ENCODE results near the gene NGFR.

The NGFR gene

DNA sequence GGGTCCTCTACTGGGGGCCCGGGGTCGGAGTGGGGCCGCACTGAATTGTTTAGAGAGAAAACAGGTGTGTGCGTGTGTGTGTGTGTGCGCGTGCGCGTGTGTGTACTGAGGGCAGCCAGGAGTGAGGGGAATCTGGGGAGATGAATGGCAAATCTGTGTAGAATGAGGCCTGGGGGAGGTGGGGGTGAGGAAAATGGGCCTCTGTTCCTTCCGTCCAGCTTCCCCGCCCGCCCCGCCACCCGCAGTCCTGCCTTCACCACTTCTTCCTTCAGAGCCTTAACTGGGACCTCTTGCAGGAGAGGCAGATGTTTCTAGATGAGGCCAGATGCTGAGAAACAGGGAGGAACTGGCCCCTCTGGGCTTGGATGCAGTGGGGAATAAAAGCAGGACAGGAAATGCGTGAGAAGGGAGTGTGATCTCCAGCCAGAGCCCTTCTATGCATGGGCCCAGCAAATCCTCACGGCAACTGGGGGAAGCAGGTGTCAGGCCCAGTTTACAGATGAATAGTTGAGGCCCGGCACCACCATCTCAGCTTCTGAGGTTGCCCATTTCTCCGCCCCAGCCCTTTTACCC is 29.7 kb upstream of the NGFR start:
- TF ChIP-seq, protein P1, sequence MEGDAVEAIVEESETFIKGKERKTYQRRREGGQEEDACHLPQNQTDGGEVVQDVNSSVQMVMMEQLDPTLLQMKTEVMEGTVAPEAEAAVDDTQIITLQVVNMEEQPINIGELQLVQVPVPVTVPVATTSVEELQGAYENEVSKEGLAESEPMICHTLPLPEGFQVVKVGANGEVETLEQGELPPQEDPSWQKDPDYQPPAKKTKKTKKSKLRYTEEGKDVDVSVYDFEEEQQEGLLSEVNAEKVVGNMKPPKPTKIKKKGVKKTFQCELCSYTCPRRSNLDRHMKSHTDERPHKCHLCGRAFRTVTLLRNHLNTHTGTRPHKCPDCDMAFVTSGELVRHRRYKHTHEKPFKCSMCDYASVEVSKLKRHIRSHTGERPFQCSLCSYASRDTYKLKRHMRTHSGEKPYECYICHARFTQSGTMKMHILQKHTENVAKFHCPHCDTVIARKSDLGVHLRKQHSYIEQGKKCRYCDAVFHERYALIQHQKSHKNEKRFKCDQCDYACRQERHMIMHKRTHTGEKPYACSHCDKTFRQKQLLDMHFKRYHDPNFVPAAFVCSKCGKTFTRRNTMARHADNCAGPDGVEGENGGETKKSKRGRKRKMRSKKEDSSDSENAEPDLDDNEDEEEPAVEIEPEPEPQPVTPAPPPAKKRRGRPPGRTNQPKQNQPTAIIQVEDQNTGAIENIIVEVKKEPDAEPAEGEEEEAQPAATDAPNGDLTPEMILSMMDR (IDR thresholded peaks at IDR 0.05; ENCODE audit: insufficient read depth, low read length, poor library complexity, severe bottlenecking), result no peak
- H3K4me3 ChIP-seq (replicated peaks; ENCODE audit: low read depth, low read length), result no peak overlapping the region
- no peak for DNase-seq (ENCODE audit: extremely low read depth, insufficient read length)
- H3K36me3 ChIP-seq (ENCODE audit: control insufficient read depth, insufficient read depth, low read length), result no peaks in the 10 kb centered on the region
- H3K27me3 ChIP-seq (replicated peaks; ENCODE audit: control insufficient read depth, insufficient read depth, low read length), result peaks cover 3% of the 10 kb centered on the region

DNA sequence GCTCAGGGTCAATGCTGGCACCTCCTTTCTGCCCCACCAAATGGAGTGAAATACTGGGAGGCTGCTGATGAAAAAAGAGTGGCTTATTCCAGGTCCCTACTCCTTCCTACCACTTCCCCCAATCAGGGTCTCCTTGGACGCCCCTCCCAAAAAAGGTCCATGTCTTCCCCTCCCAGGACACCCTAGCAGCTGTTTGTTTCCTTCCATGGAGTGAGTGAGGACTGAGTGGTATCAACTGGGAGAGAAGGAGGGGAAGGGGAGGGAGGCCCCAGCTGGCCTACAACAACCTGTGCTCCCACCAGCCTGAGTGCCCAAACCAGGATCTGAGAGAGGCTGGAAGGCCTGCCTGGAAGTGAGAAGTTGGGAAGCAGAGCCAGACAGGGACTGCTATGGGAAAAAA is 28.7 kb upstream of the NGFR start:
- DNase-seq (ENCODE audit: extremely low read depth, insufficient read length), result no peak
- Histone ChIP-seq H3K36me3 (ENCODE audit: control insufficient read depth, insufficient read depth, low read length) (no peaks in the 10 kb centered on the region), H3K4me3 (replicated peaks; ENCODE audit: low read depth, low read length) (no peak overlapping the region), H3K27me3 (replicated peaks; ENCODE audit: control insufficient read depth, insufficient read depth, low read length) (peaks cover 4% of the 10 kb centered on the region)
- TF ChIP-seq, protein P1 (IDR thresholded peaks at IDR 0.05; ENCODE audit: insufficient read depth, low read length, poor library complexity, severe bottlenecking), result no peak

DNA sequence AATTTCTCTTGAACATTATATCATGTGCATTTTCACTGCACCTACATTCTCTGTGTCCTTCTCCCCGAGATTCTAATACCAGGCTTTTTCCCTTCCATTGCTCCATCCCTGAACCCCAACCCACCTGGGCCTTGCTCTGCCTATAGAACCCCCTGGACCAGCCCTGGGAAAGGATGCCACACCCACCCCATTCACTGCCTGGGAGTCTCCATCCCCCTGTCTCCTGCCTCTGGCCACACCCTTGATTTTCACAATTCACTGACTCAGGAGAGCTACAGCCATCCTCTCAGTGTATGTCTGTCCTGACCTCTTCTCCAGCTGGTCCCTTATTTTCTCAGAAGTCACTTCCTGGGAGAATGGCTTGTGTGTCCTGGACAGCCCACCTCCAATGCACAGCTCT is 27.9 kb upstream of the NGFR start:
- DNase-seq (ENCODE audit: extremely low read depth, insufficient read length), result no peak
- TF ChIP-seq, protein P1 (IDR thresholded peaks at IDR 0.05; ENCODE audit: insufficient read depth, low read length, poor library complexity, severe bottlenecking), result no peak
- H3K4me3 ChIP-seq (replicated peaks; ENCODE audit: low read depth, low read length), result no peak overlapping the region
- H3K36me3 ChIP-seq (ENCODE audit: control insufficient read depth, insufficient read depth, low read length), result no peaks in the 10 kb centered on the region
- H3K27me3 ChIP-seq (replicated peaks; ENCODE audit: control insufficient read depth, insufficient read depth, low read length), result peaks cover 4% of the 10 kb centered on the region

DNA sequence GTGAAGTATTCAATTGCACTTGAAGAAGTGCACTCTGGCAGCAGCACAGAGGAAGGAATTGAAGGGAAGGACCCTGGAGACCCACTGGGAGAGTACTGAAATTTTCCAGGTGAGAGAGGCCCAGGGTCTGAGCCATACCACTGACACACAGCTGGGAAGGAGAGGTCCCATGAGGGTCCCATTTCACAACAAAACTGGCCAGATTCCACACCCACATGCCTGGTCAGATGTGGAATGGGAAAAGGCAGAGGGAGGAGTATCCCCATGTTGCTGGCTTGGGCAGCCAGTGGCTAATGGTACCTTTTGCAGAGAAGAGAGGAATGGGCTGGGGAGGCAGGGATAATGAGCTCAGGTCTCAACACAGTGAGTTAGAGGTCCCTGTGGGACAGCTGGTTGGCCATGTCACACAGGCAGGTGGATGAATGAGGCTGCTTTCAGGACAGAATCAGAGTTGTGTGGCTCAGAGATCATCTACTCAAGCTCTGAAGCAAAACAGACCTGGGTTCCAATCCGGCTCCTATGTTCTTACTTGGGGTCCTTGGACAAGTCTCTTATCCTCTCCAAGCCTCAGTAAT is 26.2 kb upstream of the NGFR start:
- TF ChIP-seq, protein P1 (IDR thresholded peaks at IDR 0.05; ENCODE audit: insufficient read depth, low read length, poor library complexity, severe bottlenecking), result no peak

DNA sequence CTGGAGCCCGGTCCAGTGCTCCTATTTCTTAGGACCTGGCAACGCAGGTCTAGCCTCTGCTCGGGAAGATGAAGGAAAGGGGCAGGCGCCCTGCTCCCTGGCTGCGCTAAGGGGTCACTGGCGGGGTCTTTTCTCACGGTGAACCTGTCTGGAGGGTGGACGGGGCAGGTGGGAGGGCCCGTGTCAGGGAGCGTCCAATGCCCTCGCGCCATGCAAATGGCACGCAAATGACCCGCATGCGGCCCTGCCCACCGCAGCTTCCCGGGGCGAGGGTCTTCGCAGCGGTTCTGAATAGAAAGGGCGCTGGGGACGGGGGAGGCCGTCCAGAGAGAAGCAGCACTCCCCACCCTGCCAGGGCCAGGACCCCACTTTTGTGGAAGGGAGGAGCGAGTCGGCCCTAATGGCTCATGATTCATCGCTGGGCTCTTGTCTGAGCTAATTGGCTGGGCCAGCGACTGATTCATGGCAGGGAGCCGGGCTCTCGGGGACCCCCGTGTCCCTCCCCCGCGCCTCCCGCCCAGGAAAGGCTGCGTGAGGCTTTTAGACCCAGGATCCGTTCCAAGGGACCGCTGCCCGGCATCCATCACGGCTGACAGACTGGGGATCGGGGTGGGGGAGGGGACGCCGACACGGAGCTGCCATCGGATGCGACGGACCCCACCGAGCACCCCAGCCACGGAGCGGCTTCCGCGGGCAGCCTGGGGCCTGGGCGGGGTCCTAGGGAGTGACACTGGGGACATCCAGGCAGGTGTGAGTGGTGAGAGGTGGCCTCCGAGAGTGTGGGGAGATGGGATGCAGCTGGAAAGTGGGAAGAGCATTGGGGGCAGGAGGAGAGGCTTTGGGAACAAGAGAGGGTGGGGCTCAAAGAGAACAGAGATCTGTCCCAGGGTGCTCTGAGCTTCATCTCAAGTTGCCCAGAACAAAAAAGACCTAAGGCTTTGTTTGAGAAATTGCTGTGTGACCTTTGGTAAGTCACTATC is 25.0 kb upstream of the NGFR start:
- TF ChIP-seq, protein P1 (IDR thresholded peaks at IDR 0.05; ENCODE audit: insufficient read depth, low read length, poor library complexity, severe bottlenecking), result no peak
- no peak for DNase-seq (ENCODE audit: extremely low read depth, insufficient read length)
- Histone ChIP-seq H3K36me3 (ENCODE audit: control insufficient read depth, insufficient read depth, low read length) (no peaks in the 10 kb centered on the region), H3K27me3 (replicated peaks; ENCODE audit: control insufficient read depth, insufficient read depth, low read length) (peaks cover 4% of the 10 kb centered on the region), H3K4me3 (replicated peaks; ENCODE audit: low read depth, low read length) (no peak overlapping the region)

More for the DNA sequence above, 26.2 kb upstream of the NGFR start:
- Histone ChIP-seq H3K4me3 (replicated peaks; ENCODE audit: low read depth, low read length) (no peak overlapping the region), H3K27me3 (replicated peaks; ENCODE audit: control insufficient read depth, insufficient read depth, low read length) (peaks cover 4% of the 10 kb centered on the region), H3K36me3 (ENCODE audit: control insufficient read depth, insufficient read depth, low read length) (no peaks in the 10 kb centered on the region)
- DNase-seq (ENCODE audit: extremely low read depth, insufficient read length), result no peak
